Vagina (tissue), 2 donors: ENCODE results near the gene PCA3.

ENCODE experiments used
- CTCF ChIP-seq, 3 experiments: fragments of 450-650 bp in 2 of 3; fragments of 200-600 bp in 1 of 3; sonication (generic) in 1 of 3; IDR thresholded peaks; one replicate each; pipeline ENCODE4 v1.5.1; 2017 to 2019; ENCODE audit warnings: antibody characterized with exemption in 3 of 3, mild to moderate bottlenecking in 2 of 3, moderate library complexity in 2 of 3
- POLR2A ChIP-seq, 2 donors: fragments of 450-650 bp; IDR thresholded peaks; one replicate each; pipeline ENCODE4 v1.6.1; 2017; ENCODE audit warnings: antibody characterized with exemption in 2 of 2, mild to moderate bottlenecking in 2 of 2, moderate library complexity in 2 of 2

- TF ChIP-seq CTCF (IDR thresholded peaks at IDR 0.05), result no peak
- TF ChIP-seq POLR2A (IDR thresholded peaks at IDR 0.05), result no peak
These were observed 20.6 kb downstream of the PCA3 start for GRCh38 chr9:76784881-76785280.
